HG03280 (cell line): ENCODE results near the gene PRSS8.
A peak's percentile ranks its signal among the peaks of the same experiment; 100 is the strongest.

ENCODE experiments used
- ATAC-seq: cut with Tn5 transposase; IDR thresholded peaks from one replicate; pipeline ENCODE4 v1.9.1; 2021; ENCODE audit warnings: mild to moderate bottlenecking, moderate library complexity; ENCODE audit not compliant: unreplicated experiment

Gene PRSS8

GRCh38 chr16:31130336-31130891, 5.1 kb downstream of the PRSS8 start:
- ATAC-seq, result no peak

GRCh38 chr16:31129568-31130335, 5.8 kb downstream of the PRSS8 start:
- no peak for ATAC-seq

GRCh38 chr16:31128711-31129567, 6.6 kb downstream of the PRSS8 start:
- no peak for ATAC-seq

GRCh38 chr16:31127182-31127581, 8.3 kb downstream of the PRSS8 start:
- no peak for ATAC-seq

GRCh38 chr16:31125844-31126243, 9.7 kb downstream of the PRSS8 start:
- ATAC-seq, result no peak

- no peak for ATAC-seq
These were observed 15.4 kb downstream of the PRSS8 start for GRCh38 chr16:31120129-31120528.

- no peak for ATAC-seq
These were observed 17.0 kb downstream of the PRSS8 start for GRCh38 chr16:31118223-31119155.

GRCh38 chr16:31117384-31118222, 17.9 kb downstream of the PRSS8 start, which contains the start of gene KAT8:
KAT8 (plus strand) TSS chr16:31117664; CDS start chr16:31117682, 18 bp downstream.
- ATAC-seq, result peak; percentile 93

GRCh38 chr16:31114468-31114867, 21.1 kb downstream of the PRSS8 start:
- no peak for ATAC-seq

- ATAC-seq, result no peak
These were observed 22.1 kb downstream of the PRSS8 start for GRCh38 chr16:31113121-31114120.

- ATAC-seq, result no peak
These were observed 22.8 kb downstream of the PRSS8 start for GRCh38 chr16:31112711-31113110.

- ATAC-seq, result no peak
These were observed 23.6 kb downstream of the PRSS8 start for GRCh38 chr16:31111881-31112466.

GRCh38 chr16:31110106-31111034, 25.2 kb downstream of the PRSS8 start:
- no peak for ATAC-seq

- ATAC-seq, result no peak
These were observed 25.9 kb downstream of the PRSS8 start for GRCh38 chr16:31109622-31110021.

GRCh38 chr16:31108794-31109558, 26.6 kb downstream of the PRSS8 start:
- ATAC-seq, result no peak
